ENCODE data around the gene EHMT1.
"Not testable (repeated sequence)": the region's sequence is repeated elsewhere in the genome, so short reads cannot be mapped to it uniquely, and the experiment has no call there.

Gene EHMT1

DNA sequence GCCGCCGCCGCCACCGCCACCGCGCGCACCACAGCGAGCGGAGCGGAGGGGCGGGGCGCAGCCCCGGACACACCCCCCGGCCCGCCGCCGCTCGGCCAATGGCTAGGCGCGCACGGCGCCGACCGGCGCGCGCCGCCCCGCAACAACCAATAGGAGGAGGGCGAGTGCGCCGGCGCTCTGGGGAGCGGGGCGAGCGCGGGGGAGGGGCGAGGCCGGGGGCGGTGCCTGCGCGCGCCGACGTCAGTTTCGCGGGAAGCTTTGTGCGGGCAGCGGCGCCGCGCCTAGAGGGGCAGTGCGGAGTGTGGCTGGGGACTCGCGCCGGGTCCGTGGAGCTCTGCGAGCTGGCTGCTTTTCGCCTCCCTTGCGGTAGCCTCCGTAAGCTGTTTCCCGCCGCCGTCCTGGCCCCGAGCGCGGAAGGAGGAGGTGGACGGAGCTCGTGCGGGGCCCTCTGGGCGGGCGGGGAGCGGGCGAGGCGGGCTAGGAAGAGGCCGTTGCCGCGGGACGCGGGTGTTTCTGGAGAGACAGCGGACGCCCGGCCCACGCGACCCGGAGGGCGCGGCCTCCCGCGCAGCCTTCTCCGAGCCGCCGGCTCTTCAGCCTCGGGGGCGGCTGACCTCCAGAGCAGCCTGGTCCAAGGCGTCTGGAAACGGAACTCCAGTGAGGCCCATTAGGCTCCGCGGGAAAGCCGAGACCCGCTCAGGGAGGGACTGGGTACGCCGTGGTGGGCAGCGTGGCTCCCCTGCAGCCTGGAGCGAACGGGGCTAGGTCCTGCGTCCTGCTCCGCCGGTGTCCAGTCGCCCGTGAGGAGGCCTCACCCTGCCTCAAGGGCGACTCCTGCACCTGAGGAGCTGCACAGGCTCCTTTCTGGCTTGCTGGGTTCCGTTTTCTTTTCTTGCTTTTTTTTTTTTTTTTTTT is 28.1 kb upstream of the EHMT1 start, which contains the start of gene ZMYND19:
Gene ZMYND19 (minus strand): TSS at position 44 of the 915 bp plus-strand sequence. CDS start 249 bp downstream, outside the sequence.
- DNase-seq (ENCODE audit: low read depth in 3 of 3, low spot score in 1 of 3) = peak; percentile 69 to 94 (median 88)

DNA sequence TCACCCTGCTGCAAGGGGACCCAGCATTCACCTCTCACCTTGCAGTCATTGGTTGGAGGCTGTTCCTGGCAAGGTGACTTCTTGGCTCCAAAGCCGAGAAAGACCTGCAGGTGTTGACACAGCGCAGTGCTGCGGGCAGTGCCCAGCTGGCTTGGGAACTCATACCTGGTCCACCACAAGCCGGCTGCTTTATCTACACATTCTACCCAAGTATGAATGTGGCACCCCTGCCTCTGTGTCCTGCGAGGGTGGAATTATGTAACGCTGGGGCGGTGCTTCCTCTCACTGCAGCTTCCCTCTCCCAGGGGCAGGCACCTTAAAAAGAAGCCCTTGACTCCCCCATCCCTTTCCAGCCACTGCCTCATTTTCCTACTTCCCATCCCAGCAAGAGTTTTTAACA is 26.0 kb upstream of the EHMT1 start:
- DNase-seq (ENCODE audit: low read depth in 3 of 3, low spot score in 1 of 3) = no peak

DNA sequence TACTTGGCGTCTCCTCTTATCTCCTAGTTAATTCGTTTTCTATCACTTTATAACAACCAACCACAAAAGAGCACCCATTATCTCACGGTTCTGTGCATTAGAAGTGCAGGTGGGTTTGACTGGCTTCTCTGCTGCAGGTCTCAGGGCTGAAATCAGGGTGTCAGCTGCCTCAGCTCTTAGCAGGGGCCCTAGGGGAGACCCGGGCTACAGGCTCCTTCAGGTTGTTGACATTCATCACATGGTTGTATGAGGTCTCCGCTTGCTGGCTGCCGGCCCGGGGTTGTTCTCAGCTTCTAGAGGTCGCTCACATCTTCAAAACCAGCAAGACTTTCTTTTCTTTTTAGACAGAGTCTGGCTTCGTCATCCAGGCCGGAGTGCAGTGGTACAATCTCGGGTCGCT is 25.6 kb upstream of the EHMT1 start:
- DNase-seq (ENCODE audit: low read depth in 3 of 3, low spot score in 1 of 3) = no peak

DNA sequence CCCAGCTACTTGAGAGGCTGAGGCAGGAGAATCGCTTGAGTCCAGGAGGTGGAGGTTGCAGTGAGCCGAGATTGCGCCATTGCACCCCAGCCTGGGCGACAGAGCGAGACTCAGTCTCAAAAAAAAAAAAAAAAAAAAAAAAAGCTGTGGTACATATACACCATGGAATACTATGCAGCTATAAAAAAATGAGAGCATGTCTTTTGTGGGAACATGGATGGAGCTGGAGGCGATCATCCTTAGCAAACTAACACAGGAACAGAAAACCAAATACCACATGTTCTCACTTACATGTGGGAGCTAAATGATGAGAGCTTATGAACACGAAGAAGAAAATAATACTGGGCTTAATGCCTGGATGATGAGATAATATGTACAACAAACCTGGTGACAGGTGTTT is 22.2 kb upstream of the EHMT1 start:
- DNase-seq (ENCODE audit: low read depth in 3 of 3, low spot score in 1 of 3) = not testable (repeated sequence)

DNA sequence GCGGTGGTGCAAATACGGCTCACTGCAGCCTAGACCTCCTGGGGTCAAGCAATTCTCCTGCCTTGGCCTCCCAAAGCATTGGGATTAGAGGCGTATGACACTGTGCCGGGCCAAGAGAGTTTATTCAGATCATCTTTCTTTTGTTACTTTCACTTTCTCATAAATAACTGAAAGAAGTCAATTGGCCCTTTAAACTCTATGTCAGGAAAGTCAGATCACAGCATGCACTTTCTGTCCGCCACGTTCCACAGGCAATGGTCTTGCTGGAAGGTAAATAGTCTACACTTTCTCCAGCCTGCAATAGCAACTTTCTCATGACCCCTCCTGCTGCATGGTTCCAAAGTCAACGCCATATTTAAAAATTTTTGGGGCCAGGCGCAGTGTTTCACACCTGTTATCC is 19.9 kb upstream of the EHMT1 start:
- DNase-seq (ENCODE audit: low read depth in 3 of 3, low spot score in 1 of 3) = no peak

DNA sequence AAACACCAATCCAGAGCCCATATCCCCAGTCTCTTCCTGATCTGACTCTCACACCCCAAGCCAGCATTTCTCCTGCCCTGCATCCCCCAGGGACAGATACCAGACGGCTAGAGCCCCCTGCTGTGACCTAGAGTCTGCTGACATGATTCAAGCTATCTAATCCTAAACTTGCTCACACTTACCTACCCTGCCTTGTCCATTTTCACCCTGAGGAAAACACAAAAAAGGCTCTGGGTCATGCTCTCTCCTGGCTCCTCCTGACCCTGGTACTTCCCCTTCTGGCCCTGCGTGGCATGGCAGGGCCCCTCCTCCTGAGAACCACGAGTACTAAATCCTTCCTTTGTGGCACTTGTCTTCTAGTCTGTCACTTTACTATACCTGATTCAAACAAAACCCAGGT is 16.1 kb upstream of the EHMT1 start:
- no peak for DNase-seq (ENCODE audit: low read depth in 3 of 3, low spot score in 1 of 3)

DNA sequence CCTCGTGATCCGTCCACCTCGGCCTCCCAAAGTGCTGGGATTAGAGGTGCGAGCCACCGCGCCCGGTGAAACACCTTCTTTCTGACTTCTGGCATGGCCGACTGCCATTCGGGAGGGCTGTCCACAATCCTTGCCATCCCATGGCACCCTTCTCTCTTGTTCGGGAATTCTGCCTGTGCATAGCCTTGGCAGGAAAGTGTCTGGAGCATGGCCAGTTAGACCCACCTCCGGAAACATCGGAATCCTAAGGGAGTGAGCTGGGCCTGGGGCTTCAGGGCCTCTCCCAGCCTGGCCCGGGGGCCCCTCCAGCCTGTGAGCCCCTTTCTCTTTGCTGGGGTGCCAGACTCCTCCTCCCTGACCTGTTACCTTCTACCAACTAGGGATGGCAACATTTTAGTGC is 14.9 kb upstream of the EHMT1 start:
- DNase-seq (ENCODE audit: low read depth in 3 of 3, low spot score in 1 of 3) = no peak

DNA sequence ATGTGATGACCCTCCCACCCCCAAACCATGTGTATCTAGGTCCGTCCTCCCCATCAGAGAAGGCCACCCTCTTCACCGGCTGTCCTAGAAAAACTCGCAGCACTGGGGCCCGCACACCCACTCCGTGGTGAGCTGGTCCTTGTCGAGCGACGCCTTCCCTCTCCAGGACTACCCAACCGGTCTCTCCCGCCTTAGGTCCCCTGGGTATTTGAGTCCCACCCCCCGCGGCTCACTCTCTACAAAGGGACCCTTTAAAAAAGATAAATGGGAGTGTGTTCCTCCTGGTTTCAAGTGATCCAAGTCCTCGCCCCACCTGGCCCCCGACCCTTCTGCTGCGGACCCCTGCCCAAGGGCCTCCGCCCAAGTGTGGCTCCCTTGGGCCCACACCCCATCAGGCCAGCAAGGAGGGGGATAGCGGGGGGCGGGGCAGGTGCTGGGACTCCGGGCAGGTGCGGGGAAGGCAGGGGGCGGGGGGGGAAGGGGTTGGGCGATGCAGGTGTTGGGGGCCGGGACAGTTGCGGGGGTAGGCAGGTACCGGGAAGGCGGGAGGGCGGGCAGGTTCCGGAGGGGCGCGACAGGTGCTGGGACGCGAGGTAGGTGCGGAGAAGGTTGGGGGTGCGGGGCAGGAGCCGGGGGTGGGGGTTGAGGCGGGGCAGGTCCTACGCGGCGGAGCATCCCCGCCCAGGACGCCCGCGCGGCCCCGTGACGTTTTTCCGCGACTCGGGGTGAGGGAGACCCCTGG is 14.3 kb upstream of the EHMT1 start:
- DNase-seq (ENCODE audit: low read depth in 3 of 3, low spot score in 1 of 3) = no peak

DNA sequence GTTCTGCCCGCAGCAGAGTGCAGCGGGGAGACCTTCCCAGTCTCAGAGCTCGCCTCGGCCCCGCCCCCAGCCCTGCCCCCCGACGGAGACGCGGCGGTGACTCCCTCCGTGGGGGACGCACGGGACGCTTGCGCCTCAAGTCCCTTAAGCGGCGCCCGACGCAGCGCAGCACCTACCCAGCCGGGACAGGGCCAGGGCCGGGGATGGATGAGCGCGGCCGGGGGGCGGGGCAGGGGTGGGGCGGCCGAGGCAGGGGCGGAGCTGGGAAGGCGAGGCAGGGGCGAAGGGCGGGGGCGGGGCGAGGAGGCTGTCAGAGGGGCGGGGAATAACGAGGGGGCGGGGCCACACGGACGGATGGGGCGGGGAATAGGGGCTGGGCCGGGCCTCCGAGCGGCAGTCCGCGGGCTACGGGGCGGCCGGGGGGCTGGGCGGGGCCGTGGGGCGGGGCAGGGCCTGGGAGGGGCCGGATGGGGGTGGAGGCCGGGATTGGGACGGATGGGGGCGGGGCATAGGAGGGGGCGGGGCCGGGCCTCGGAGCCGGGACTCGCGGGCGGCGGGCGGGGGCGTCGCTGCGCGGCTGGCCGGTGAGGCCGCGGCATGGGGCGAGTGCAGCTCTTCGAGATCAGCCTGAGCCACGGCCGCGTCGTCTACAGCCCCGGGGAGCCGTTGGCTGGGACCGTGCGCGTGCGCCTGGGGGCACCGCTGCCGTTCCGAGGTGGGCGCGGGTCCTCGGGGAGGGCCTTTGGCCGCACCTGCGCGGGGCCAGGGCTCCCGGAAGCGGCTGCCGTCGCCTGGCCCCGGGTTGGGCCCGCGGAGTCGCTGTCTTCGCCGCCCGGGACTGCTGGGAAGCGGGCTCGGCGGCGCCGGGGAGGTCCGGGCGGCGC is 13.4 kb upstream of the EHMT1 start, which contains the start of gene ARRDC1:
Gene ARRDC1 (plus strand): TSS at position 566 of the 884 bp plus-strand sequence. CDS start 32 bp downstream, at position 598.
- DNase-seq (ENCODE audit: low read depth in 3 of 3, low spot score in 1 of 3) = peak; percentile 88 to 91 (median 91)

DNA sequence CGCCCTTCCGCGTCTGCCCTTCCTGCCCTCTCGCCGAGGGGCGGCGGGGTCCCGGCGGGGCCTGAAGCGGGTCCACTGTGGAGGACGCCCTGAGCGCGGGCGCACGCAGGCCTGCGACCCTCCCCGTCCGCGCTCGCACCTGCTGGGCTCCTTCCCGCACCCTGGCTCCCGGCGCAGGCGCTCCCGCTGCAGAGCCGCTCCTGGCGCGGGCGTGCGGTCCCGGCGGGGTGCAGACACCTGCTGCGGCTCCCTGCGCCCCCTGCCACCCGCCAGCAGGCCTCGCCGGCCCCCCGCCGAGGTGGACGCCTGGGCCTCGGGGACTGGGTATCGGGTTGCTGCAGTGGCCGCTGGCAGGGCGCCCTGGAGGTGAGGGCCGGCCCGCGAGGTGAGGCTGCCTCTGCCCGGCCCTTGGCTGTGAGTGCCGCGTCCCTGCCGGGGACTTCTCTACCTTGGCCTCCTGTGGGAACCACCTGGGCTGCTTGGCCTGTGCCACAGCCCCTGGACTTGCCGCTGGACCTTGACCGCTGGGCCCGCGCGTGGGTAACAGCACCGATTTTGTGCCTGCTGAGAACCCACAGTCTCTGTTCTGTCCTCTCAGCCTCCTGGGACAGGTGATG is 12.7 kb upstream of the EHMT1 start:
- DNase-seq (ENCODE audit: low read depth in 3 of 3, low spot score in 1 of 3) = no peak

DNA sequence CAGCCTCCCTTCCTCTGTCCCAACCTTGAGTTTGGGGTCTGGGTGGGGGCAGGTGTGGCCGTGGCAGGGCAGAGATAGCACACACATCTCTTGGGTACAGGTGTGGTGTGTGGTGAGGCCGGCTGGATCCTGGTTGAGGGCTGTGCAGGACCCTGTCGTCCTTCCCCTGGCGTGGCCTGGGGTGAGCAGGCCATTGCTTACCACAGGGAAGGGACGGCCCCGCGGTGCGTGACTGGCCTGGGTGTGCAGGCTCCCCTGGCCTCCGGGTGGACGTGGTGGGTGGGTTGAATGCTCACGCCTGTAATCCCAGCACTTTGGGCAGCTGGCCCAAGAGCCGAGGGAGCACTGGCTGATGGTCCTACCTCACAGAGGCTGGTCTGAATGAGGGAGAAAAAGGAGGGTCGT is 12.1 kb upstream of the EHMT1 start:
- no peak for DNase-seq (ENCODE audit: low read depth in 3 of 3, low spot score in 1 of 3)

DNA sequence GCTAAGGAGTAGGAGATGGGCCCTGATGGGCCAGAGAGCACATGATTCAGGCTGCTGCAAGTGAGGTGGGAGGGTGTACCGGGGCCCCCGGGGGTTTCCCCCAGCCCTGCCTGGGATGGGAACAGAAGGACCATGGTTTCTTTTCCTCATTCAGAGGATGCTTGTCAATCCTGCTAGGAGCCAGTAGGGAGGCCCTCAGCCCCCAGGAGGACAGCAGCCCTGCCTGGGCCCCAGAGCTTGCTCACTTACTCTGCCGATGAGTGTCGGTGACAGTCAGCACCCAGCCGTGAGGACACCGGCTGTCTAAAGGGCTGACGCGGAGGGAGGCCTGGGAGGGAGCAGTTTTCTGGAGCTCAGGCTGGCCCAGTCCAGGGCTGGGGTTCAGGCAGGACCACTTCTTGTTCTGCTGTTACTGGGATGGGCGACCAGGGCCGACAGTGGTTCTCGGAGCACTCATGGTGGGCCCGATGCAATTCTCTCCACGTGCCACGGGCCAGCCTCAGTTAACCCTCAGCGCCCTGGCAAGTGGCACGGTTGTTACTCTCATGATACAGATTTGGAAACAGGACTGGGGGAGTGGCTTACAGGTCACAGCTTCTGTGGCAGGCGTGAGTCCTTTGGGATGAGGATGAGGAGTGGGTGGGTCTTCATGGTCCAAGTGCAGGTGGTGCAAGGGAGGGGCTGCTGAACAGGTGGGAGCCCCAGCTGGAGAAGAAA is 11.5 kb upstream of the EHMT1 start:
- no peak for DNase-seq (ENCODE audit: low read depth in 3 of 3, low spot score in 1 of 3)

DNA sequence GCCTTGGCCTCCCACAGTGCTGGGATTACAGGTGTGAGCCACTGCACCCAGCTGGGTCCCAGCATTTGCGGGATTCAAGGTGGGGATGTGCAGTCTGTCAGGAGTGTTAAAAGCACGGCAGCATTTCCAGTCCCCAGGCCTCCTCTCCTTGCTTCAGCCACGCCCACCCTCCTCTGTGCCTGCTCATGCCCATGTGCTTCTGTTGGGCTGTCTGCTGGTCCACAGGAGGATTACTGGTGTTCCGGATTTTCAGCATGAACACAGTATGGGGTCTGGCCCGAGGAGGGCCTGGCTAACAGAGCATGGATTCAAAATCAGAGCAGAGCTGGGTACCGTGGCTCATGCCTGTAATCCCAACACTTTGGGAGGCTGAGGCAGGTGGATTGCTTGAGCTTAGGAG is 7.9 kb upstream of the EHMT1 start:
- DNase-seq (ENCODE audit: low read depth in 3 of 3, low spot score in 1 of 3) = no peak

DNA sequence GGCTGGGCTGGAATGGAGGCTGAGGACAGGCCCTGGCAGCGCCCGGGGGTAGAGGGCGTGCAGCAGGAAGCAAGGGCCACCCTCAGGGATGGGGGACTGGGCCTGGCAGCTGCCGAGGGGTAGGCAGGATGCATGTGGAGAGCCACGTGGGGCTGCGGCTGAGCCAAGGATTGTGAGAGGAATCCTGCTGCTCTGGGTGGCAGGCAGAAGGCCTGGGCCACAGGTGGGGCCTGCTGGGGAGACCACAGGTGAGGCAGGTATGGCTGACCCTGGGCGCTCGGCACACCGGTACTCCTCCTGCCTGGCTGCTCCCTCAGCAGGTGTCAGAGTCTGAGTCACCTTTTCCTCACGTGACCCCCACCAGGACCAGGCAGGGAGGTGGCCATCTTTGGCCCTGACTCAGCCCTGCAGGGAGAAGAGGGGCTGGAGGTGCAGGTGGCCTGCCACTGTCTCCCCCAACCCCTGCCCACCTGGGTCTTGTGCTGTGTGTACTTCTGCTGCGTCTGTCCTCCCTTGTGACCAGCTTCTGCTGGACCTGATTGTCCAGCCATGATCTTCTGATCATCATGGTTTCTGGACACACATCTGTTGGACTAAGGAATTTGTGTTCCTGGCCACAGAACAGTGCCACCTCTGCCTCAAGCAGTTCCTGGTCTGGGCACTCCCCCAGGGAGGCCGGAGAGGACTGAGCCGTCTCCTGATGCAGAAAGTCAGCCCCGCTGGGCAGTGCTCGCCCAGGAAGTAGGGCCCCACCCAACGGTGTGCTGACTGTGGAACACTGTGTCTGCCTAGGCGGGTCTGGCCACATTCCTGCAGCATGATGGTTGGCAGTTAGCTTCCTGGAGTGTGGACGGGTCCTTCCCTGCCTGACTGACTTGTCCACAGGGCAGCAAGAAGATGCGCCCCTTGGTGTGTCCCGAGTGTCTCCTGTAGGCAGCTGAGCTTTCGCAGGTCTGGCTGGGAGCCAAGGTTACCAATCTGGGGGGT is 6.9 kb upstream of the EHMT1 start:
- no peak for DNase-seq (ENCODE audit: low read depth in 3 of 3, low spot score in 1 of 3)

DNA sequence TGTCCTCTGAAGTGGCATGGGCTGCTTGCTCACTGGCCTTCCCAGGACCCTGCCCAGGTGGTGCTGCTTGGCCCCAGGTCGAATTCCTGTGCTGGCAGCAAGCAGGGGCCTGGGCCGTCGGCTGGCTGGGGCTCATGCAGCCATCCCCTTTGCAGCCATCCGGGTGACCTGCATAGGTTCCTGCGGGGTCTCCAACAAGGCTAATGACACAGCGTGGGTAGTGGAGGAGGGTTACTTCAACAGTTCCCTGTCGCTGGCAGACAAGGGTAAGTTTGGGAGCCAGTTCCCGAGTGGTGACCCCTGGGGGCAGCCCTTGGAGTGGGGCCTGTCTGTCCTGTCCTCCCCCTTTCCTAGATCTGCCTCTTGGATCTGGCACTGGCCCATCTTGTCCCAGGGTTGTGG is 6.1 kb upstream of the EHMT1 start:
- DNase-seq (ENCODE audit: low read depth in 3 of 3, low spot score in 1 of 3) = no peak

DNA sequence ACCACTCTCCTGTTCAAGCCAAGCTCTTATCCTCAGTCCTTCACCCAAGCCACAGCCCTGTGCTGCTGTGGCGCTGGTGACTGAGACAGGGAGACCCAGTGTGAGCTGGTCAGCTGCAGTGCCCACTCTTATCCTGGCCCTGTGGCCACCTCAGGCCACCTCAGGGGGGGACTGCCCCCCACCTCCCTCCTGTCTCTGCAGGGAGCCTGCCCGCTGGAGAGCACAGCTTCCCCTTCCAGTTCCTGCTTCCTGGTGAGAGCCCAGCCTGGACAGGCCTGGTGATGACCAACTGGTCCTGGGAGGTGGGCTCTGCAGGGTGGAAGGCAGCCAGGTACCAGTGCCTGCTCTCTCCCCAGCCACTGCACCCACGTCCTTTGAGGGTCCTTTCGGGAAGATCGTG is 5.5 kb upstream of the EHMT1 start:
- DNase-seq (ENCODE audit: low read depth in 3 of 3, low spot score in 1 of 3) = no peak

DNA sequence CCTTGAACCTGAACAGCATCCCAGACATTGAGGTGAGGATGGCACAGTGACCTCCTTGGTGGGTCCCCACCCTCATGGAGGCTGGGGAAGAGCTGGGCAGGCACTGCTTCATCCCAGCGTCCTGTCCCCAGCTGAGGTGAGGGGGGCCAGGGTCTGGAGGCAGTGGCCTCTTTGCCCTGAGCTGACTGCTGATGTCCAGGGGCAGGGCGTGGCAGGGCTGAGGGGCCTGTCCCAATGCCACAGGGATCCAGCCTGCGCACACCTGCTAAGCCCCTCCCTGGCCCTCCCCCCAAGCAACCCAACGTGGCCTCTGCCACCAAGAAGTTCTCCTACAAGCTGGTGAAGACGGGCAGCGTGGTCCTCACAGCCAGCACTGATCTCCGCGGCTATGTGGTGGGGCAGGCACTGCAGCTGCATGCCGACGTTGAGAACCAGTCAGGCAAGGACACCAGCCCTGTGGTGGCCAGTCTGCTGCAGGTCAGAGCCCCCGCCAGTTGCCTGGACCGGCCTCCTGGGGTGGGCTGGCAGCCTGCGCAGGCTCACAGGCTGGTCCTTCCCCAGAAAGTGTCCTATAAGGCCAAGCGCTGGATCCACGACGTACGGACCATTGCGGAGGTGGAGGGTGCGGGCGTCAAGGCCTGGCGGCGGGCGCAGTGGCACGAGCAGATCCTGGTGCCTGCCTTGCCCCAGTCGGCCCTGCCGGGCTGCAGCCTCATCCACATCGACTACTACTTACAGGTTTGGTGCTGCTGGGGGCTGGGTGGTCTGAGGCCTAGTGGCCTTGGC is 4.9 kb upstream of the EHMT1 start:
- no peak for DNase-seq (ENCODE audit: low read depth in 3 of 3, low spot score in 1 of 3)
